Measurements from ENCODE around the gene CHPF. TPM values are rescaled to one million over a fixed set of nuclear protein-coding genes. Genes with fewer than 3 reads are reported as not detected.

Gene CHPF
- total RNA-seq, 1 experiment from 2014 or later: 13.8 TPM

GRCh38 chr2:219520079-219520478 is 23.5 kb downstream of the CHPF start:
- Histone ChIP-seq H3K36me3 (ENCODE audit: insufficient read depth, low read length, poor library complexity, severe bottlenecking) (no peaks in the 10 kb centered on the region), H3K27me3 (replicated peaks; ENCODE audit: insufficient read depth, low read depth, low read length, poor library complexity) (no peaks in the 10 kb centered on the region), H3K4me3 (ENCODE audit: low read depth, low read length, poor library complexity, severe bottlenecking) (no peak overlapping the region), H3K9me3 (ENCODE audit: low read depth, low read length, poor library complexity, severe bottlenecking) (no peaks in the 10 kb centered on the region), H3K27ac (ENCODE audit: low read depth, low read length, poor library complexity, severe bottlenecking) (no peak overlapping the region), H3K4me1 (ENCODE audit: insufficient read depth, low read length, poor library complexity, severe bottlenecking) (peaks cover 29% of the 10 kb centered on the region)
- POLR2A ChIA-PET (ENCODE audit: low non-redundant PET): no interaction called here
- intact Hi-C loops (cut with micrococcal nuclease; ENCODE audit: unreplicated experiment): loop anchor here (5.0 kb wide), 1 partner anchor 43 kb away; no protein-coding TSS in a partner anchor
- no peak for TF ChIP-seq CTCF (conservative IDR thresholded peaks at IDR 0.05; ENCODE audit: low read depth, low read length)
- TF ChIP-seq EZH2 (IDR thresholded peaks at IDR 0.05; ENCODE audit: borderline replicate concordance, low read depth, low read length, poor library complexity, severe bottlenecking): no peak
- BruUV-seq (replicated peaks): no TSS peak
- DNase-seq (ENCODE audit: low spot score): no peak
- CTCF ChIA-PET: interaction anchor here (0.8 to 3.5 kb wide), 7 partner anchors 9 to 117 kb away, joined by 3 to 21 read pairs (median 4); partner anchors contain the start of gene GMPPA

DNA sequence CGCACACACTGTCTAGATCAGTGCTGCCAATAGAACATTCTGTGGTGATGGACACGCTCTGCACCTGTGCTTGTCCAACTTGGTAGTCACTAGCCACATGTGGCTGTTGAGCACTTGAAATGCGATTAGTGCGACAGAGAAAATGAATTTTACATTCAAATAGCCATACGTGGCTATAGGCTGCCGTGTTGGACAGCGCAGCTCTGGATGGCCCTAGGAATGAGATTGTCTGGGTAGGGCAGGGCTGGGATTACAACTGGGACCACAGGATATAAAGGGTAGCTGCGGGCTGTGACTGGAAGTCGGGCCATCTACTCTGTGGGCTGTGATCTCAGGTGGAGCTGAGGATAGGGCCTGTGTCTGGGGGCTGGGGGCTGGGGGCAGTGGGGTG is 24.1 kb downstream of the CHPF start:
- Histone ChIP-seq H3K4me1 (ENCODE audit: insufficient read depth, low read length, poor library complexity, severe bottlenecking) (peaks cover 29% of the 10 kb centered on the region), H3K27ac (ENCODE audit: low read depth, low read length, poor library complexity, severe bottlenecking) (no peak overlapping the region), H3K4me3 (ENCODE audit: low read depth, low read length, poor library complexity, severe bottlenecking) (no peak overlapping the region), H3K36me3 (ENCODE audit: insufficient read depth, low read length, poor library complexity, severe bottlenecking) (no peaks in the 10 kb centered on the region), H3K9me3 (ENCODE audit: low read depth, low read length, poor library complexity, severe bottlenecking) (no peaks in the 10 kb centered on the region), H3K27me3 (replicated peaks; ENCODE audit: insufficient read depth, low read depth, low read length, poor library complexity) (no peaks in the 10 kb centered on the region)
- no TSS peak for BruUV-seq (replicated peaks)
- no peak for DNase-seq (ENCODE audit: low spot score)
- intact Hi-C loops (cut with micrococcal nuclease; ENCODE audit: unreplicated experiment): no loop called here
- TF ChIP-seq EZH2 (IDR thresholded peaks at IDR 0.05; ENCODE audit: borderline replicate concordance, low read depth, low read length, poor library complexity, severe bottlenecking): no peak
- TF ChIP-seq CTCF (conservative IDR thresholded peaks at IDR 0.05; ENCODE audit: low read depth, low read length): no peak
- CTCF ChIA-PET: interaction anchor here (1.1 to 3.5 kb wide), 4 partner anchors 8 to 24 kb away, joined by 4 to 21 read pairs (median 12); a partner anchor contains a TSS
- POLR2A ChIA-PET (ENCODE audit: low non-redundant PET): no interaction called here

GRCh38 chr2:219517954-219518778 is 25.4 kb downstream of the CHPF start:
- BruUV-seq (replicated peaks): no TSS peak
- CTCF ChIA-PET: interaction anchor here (1.2 to 3.5 kb wide), 2 partner anchors 9 to 23 kb away, joined by 3 to 18 read pairs; no protein-coding TSS in a partner anchor

More at GRCh38 chr2:219517954-219518778, 25.4 kb downstream of the CHPF start:
- DNase-seq (ENCODE audit: low spot score): no peak
- no peak overlapping the region for H3K27ac ChIP-seq (ENCODE audit: low read depth, low read length, poor library complexity, severe bottlenecking)
- TF ChIP-seq EZH2 (IDR thresholded peaks at IDR 0.05; ENCODE audit: borderline replicate concordance, low read depth, low read length, poor library complexity, severe bottlenecking): no peak
- TF ChIP-seq CTCF (conservative IDR thresholded peaks at IDR 0.05; ENCODE audit: low read depth, low read length): no peak
- intact Hi-C loops (cut with micrococcal nuclease; ENCODE audit: unreplicated experiment): no loop called here
- POLR2A ChIA-PET (ENCODE audit: low non-redundant PET): no interaction called here
- H3K9me3 ChIP-seq (ENCODE audit: low read depth, low read length, poor library complexity, severe bottlenecking): no peaks in the 10 kb centered on the region
- H3K36me3 ChIP-seq (ENCODE audit: insufficient read depth, low read length, poor library complexity, severe bottlenecking): no peaks in the 10 kb centered on the region
- peaks cover 42% of the 10 kb centered on the region for H3K4me1 ChIP-seq (ENCODE audit: insufficient read depth, low read length, poor library complexity, severe bottlenecking)
- no peak overlapping the region for H3K4me3 ChIP-seq (ENCODE audit: low read depth, low read length, poor library complexity, severe bottlenecking)
- H3K27me3 ChIP-seq (replicated peaks; ENCODE audit: insufficient read depth, low read depth, low read length, poor library complexity): no peaks in the 10 kb centered on the region

All from A673 (cell line).